IMR-90 (cell line): ENCODE results near the gene WBP1L. TPM values are rescaled to one million over a fixed set of nuclear protein-coding genes. Genes with fewer than 3 reads are reported as not detected.

Source experiments
- ATAC-seq: fragments of 200-7000 bp; cut with Tn5 transposase; 2 replicates; pipeline ENCODE4 v1.9.1; 2020; ENCODE audit warnings: low read depth, mild to moderate bottlenecking, moderate library complexity
- BruUV-seq: library from RNA; stranded (reverse); fragments of 400-500 nt; replicated peaks from 2 replicates; lab custom pipeline; 2021; lab: Mats Ljungman, UMichigan
- CTCF ChIA-PET: fragments of 300-600 bp; formaldehyde crosslinking; extraction: SDS; loops from one replicate; lab custom pipeline; 2021; ENCODE audit warnings: antibody characterized with exemption; lab: Yijun Ruan, JAX
- POLR2A ChIA-PET: fragments of 300-600 bp; sonication (Branson Sonifier 250); formaldehyde crosslinking; loops from one replicate; lab custom pipeline; 2022; ENCODE audit warnings: antibody characterized with exemption; ENCODE audit not compliant: unreplicated experiment; lab: Charles Lee
- DNase-seq: peaks from one replicate; pipeline ENCODE4 v3.0.0; 2013
- H2AFZ ChIP-seq: replicated peaks from 2 replicates; pipeline ENCODE3; 2013; ENCODE audit warnings: low read length, mild to moderate bottlenecking; ENCODE audit not compliant: poor library complexity
- H2AK5ac ChIP-seq: 2 replicates; pipeline ENCODE4 v1.6.1; 2013; ENCODE audit warnings: low read depth, low read length, inconsistent platforms
- H2AK9ac ChIP-seq: replicated peaks from 2 replicates; pipeline ENCODE3; 2013; ENCODE audit warnings: mild to moderate bottlenecking, low read depth, low read length, moderate library complexity; ENCODE audit not compliant: poor library complexity
- H2BK120ac ChIP-seq: 2 replicates; pipeline ENCODE4 v1.6.1; 2013; ENCODE audit warnings: low read depth, low read length, inconsistent platforms
- H2BK15ac ChIP-seq: 3 replicates; pipeline ENCODE4 v1.6.1; 2013; ENCODE audit warnings: low read depth, low read length, inconsistent platforms
- H2BK20ac ChIP-seq: 2 replicates; pipeline ENCODE4 v1.6.1; 2013; ENCODE audit warnings: low read depth, mild to moderate bottlenecking, inconsistent platforms, low read length, moderate library complexity
- H2BK5ac ChIP-seq: 2 replicates; pipeline ENCODE4 v1.6.1; 2013; ENCODE audit warnings: mild to moderate bottlenecking, low read depth, low read length, inconsistent platforms; ENCODE audit not compliant: poor library complexity, severe bottlenecking
- H3K14ac ChIP-seq: replicated peaks from 2 replicates; pipeline ENCODE4 v1.6.1; 2013; ENCODE audit warnings: low read depth, low read length, inconsistent platforms
- H3K18ac ChIP-seq: 2 replicates; pipeline ENCODE4 v1.6.1; 2013; ENCODE audit warnings: low read depth, low read length, control low read depth
- H3K23ac ChIP-seq: 2 replicates; pipeline ENCODE4 v1.6.1; 2013; ENCODE audit warnings: low read depth, low read length, inconsistent platforms
- H3K27ac ChIP-seq: 2 replicates; pipeline ENCODE4 v1.5.1; 2013; ENCODE audit warnings: mild to moderate bottlenecking, control low read depth, low read length; ENCODE audit not compliant: insufficient read depth
- H3K27me3 ChIP-seq: 2 replicates; pipeline ENCODE4 v1.6.1; 2013; ENCODE audit warnings: low read length; ENCODE audit not compliant: control insufficient read depth, insufficient read depth
- H3K36me3 ChIP-seq: 2 replicates; pipeline ENCODE4 v1.6.1; 2013; ENCODE audit warnings: low read length, mixed read lengths; ENCODE audit not compliant: control insufficient read depth, insufficient read depth
- H3K4ac ChIP-seq: 2 replicates; pipeline ENCODE4 v1.6.1; 2013; ENCODE audit warnings: low read depth, low read length, inconsistent platforms
- H3K4me1 ChIP-seq: 2 replicates; pipeline ENCODE4 v1.6.1; 2013; ENCODE audit warnings: low read length, mixed read lengths; ENCODE audit not compliant: control insufficient read depth, insufficient read depth
- H3K4me2 ChIP-seq: 2 replicates; pipeline ENCODE4 v1.6.1; 2013; ENCODE audit warnings: low read depth, mild to moderate bottlenecking, control low read depth, low read length, moderate library complexity
- H3K4me3 ChIP-seq: 2 replicates; pipeline ENCODE4 v1.5.1; 2013; ENCODE audit warnings: low read depth, mild to moderate bottlenecking, control low read depth, low read length, moderate library complexity; ENCODE audit not compliant: insufficient read depth
- H3K56ac ChIP-seq: 2 replicates; pipeline ENCODE4 v1.6.1; 2013; ENCODE audit warnings: low read length, inconsistent platforms; ENCODE audit not compliant: insufficient read depth; ENCODE audit errors: extremely low read depth
- H3K79me1 ChIP-seq, 2 experiments: 2 replicates each; pipeline ENCODE4 v1.6.1; 2013; ENCODE audit warnings: low read length in 2 of 2, inconsistent platforms in 1 of 2, low read depth in 1 of 2
- H3K9ac ChIP-seq: 2 replicates; pipeline ENCODE4 v1.6.1; 2013; ENCODE audit warnings: low read depth, low read length, control low read depth
- H3K9me1 ChIP-seq: 2 replicates; pipeline ENCODE4 v1.6.1; 2013; ENCODE audit warnings: low read length, inconsistent platforms; ENCODE audit not compliant: insufficient read depth
- H3K9me3 ChIP-seq: 2 replicates; pipeline ENCODE4 v1.6.1; 2013; ENCODE audit warnings: low read length; ENCODE audit not compliant: control insufficient read depth, insufficient read depth
- H4K20me1 ChIP-seq: 2 replicates; pipeline ENCODE4 v1.6.1; 2013; ENCODE audit warnings: low read length, inconsistent platforms; ENCODE audit not compliant: insufficient read depth
- H4K5ac ChIP-seq: 2 replicates; pipeline ENCODE4 v1.6.1; 2013; ENCODE audit warnings: mild to moderate bottlenecking, low read depth, low read length, control low read depth
- H4K8ac ChIP-seq, 2 experiments: 2 replicates each; pipeline ENCODE4 v1.6.1; 2013; ENCODE audit warnings: low read depth in 2 of 2, low read length in 2 of 2, control low read depth in 1 of 2, inconsistent platforms in 1 of 2
- H4K91ac ChIP-seq: 2 replicates; pipeline ENCODE4 v1.6.1; 2013; ENCODE audit warnings: low read depth, low read length, inconsistent platforms; ENCODE audit not compliant: insufficient read depth
- MXI1 ChIP-seq: IDR thresholded peaks from 2 replicates; pipeline ENCODE4 v1.6.1; 2012; ENCODE audit warnings: low read depth, mild to moderate bottlenecking, low read length, moderate library complexity, borderline replicate concordance
- NFE2L2 ChIP-seq: fragments of 150-350 bp; IDR thresholded peaks from 2 replicates; pipeline ENCODE4 v1.6.1; 2016; ENCODE audit warnings: low read depth, mild to moderate bottlenecking, low read length
- RCOR1 ChIP-seq: IDR thresholded peaks from 2 replicates; pipeline ENCODE4 v1.6.1; 2012; ENCODE audit warnings: mild to moderate bottlenecking, low read length, improper control_type of control experiment; ENCODE audit not compliant: insufficient replicate concordance
- WGBS, 2 experiments: methylation state at CpG; one replicate each; pipeline versions ENCODE4 v1.1.5 to v1.1.7; 2013; ENCODE audit warnings: missing lambda C conversion rate in 2 of 2; ENCODE audit not compliant: insufficient read length in 1 of 2; ENCODE audit errors: extremely low coverage in 2 of 2; 5-methylcytosine and 5-hydroxymethylcytosine counted together
- dilution Hi-C: fragments of 300-500 bp; cut with HindIII; formaldehyde crosslinking; loops from one replicate; pipeline ENCODE4 v1.14.3; 2018; ENCODE audit warnings: low sequenced_read_pairs; ENCODE audit not compliant: unreplicated experiment
- in situ Hi-C: fragments of 300-500 bp; cut with MboI; formaldehyde crosslinking; loops from 3 replicates; pipeline ENCODE4 v1.14.3; 2019; ENCODE audit warnings: low sequenced_read_pairs, inconsistent platforms, mixed read lengths
- intact Hi-C: fragments of 100-400 bp; cut with micrococcal nuclease; formaldehyde crosslinking; loops from 2 replicates; pipeline ENCODE4 v1.10.0; 2022
- polyA plus RNA-seq, 3 experiments: library from polyadenylated mRNA; depleted of rRNA; stranded (reverse); fragments of >200 nt; gene quantifications; 2 replicates each; pipeline ENCODE4 v1.2.3, GENCODE V29; 2012; ENCODE audit warnings: low replicate concordance in 1 of 3
- total RNA-seq: library from RNA; depleted of rRNA; stranded (reverse); fragments of >200 nt; gene quantifications from 2 replicates; pipeline ENCODE4 v1.2.3, GENCODE V29; 2012
- TF ChIP-seq, protein P1 (sequence below): conservative IDR thresholded peaks from 2 replicates; pipeline ENCODE4 v1.5.1; 2012; ENCODE audit warnings: mild to moderate bottlenecking, low read depth, low read length, improper control_type of control experiment

WBP1L gene
- total and polyA plus RNA-seq, 2 of the 4 experiments (the other 2 are of a cell fraction), result 20.7 to 31.0 TPM

DNA sequence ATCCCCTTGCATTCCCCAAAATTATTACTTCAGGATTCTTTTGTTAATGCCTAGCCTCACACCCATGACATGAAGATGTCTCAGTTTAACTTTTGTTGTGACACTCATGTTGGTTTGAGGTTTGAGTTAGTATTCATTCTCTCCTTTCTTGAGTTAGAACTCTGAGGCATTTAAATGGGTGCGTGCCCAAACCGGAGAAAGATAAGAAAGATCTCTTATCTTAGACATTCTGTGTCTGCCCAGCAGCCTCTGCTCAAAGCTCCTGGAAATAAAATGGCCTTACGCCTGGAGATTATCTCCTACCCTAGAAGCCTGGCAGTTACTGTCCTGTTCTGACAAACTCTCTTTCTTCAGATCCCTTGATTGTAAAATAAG lies 26.3 kb downstream of the WBP1L start:
- Histone ChIP-seq H3K27ac (no peak overlapping the region), H3K18ac (no peak overlapping the region), H3K9me1 (peaks cover 31% of the 10 kb centered on the region), H3K4me1 (peaks cover 11% of the 10 kb centered on the region), H3K9ac (no peak overlapping the region), H4K20me1 (peaks cover 67% of the 10 kb centered on the region), H2BK15ac (no peak overlapping the region), H2AK9ac (no peak overlapping the region), H2BK20ac (no peak overlapping the region), H3K27me3 (no peaks in the 10 kb centered on the region), H3K36me3 (peaks cover 4% of the 10 kb centered on the region), H2AFZ (no peak overlapping the region), H4K91ac (no peak overlapping the region), H3K79me1 (peaks cover 46 to 70% of the 10 kb centered on the region in 2 experiments), H4K8ac (no peak overlapping the region), H4K5ac (no peak overlapping the region), H2AK5ac (no peak overlapping the region), H2BK5ac (no peak overlapping the region), H3K4ac (no peak overlapping the region), H3K9me3 (no peaks in the 10 kb centered on the region), H3K56ac (no peak overlapping the region), H3K4me3 (no peak overlapping the region), H3K23ac (no peak overlapping the region), H3K14ac (no peak overlapping the region), H3K4me2 (no peak overlapping the region), H2BK120ac (no peak overlapping the region)
- DNase-seq (no peak), ATAC-seq (no peak)
- TF ChIP-seq RCOR1, result no peak
- TF ChIP-seq, protein P1, sequence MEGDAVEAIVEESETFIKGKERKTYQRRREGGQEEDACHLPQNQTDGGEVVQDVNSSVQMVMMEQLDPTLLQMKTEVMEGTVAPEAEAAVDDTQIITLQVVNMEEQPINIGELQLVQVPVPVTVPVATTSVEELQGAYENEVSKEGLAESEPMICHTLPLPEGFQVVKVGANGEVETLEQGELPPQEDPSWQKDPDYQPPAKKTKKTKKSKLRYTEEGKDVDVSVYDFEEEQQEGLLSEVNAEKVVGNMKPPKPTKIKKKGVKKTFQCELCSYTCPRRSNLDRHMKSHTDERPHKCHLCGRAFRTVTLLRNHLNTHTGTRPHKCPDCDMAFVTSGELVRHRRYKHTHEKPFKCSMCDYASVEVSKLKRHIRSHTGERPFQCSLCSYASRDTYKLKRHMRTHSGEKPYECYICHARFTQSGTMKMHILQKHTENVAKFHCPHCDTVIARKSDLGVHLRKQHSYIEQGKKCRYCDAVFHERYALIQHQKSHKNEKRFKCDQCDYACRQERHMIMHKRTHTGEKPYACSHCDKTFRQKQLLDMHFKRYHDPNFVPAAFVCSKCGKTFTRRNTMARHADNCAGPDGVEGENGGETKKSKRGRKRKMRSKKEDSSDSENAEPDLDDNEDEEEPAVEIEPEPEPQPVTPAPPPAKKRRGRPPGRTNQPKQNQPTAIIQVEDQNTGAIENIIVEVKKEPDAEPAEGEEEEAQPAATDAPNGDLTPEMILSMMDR, result no peak
- no peak for TF ChIP-seq NFE2L2
- no peak for TF ChIP-seq MXI1
- ChIA-PET POLR2A (no interaction called here), CTCF (no interaction called here)
- no TSS peak for BruUV-seq
- dilution Hi-C loops, result no loop called here
- no CpG with 5 or more reads among the region's 3 CpGs for WGBS, 2 experiments
- in situ Hi-C loops, result no loop called here
- intact Hi-C loops, result no loop called here
